Measurements from ENCODE around the gene VPS35L. TPM values are rescaled to one million over a fixed set of nuclear protein-coding genes. Genes with fewer than 3 reads are reported as not detected.
A peak's percentile ranks its signal among the peaks of the same experiment; 100 is the strongest.

VPS35L gene
- total RNA-seq, 2 experiments from 2014 or later, result 25.8 to 28.3 TPM

- Histone ChIP-seq H3K27me3 (ENCODE audit: control insufficient read depth in 1 of 2, insufficient read depth in 2 of 2, low read length in 2 of 2) (no peaks in the 10 kb centered on the region), H3K36me3 (ENCODE audit: insufficient read depth, low read length) (peaks cover 39% of the 10 kb centered on the region), H3K27ac (ENCODE audit: low read depth in 1 of 2, low read length in 2 of 2) (no peak overlapping the region), H3K4me1 (ENCODE audit: insufficient read depth, low read length) (no peaks in the 10 kb centered on the region), H3K9me3 (ENCODE audit: control insufficient read depth in 1 of 2, insufficient read depth in 1 of 2, low read length in 2 of 2) (peaks cover 0 to 5% of the 10 kb centered on the region in 2 experiments), H3K4me3 (ENCODE audit: low read length) (no peak overlapping the region)
- ChIA-PET CTCF (interaction anchor here (0.7 to 2.1 kb wide), 11 partner anchors 9 to 324 kb away, joined by 3 to 15 read pairs (median 4); partner anchors contain the start of gene VPS35L), POLR2A (interaction anchor here (0.7 to 0.9 kb wide), 2 partner anchors 301 to 303 kb away, joined by 3 read pairs; partner anchors contain the start of gene GPRC5B)
- Mint-ChIP-seq H3K4me3 (no peak overlapping the region), H3K4me1 (ENCODE audit: low read depth) (no peaks in the 10 kb centered on the region), H3K36me3 (ENCODE audit: low read depth) (peaks cover 85% of the 10 kb centered on the region), H3K9me3 (no peaks in the 10 kb centered on the region), H3K27me3 (no peaks in the 10 kb centered on the region), H3K27ac (no peak overlapping the region)
- ATAC-seq (ENCODE audit: poor library complexity) (peak; percentile 83), DNase-seq (peak in 8 of 14 experiments; percentile 7 to 65 (median 26))
- intact Hi-C loops (cut with DNase I, micrococcal nuclease), result loop anchor here (1.0 to 10.0 kb wide), 3 partner anchors 61 to 304 kb away; no protein-coding TSS in a partner anchor
- TF ChIP-seq, protein P1, sequence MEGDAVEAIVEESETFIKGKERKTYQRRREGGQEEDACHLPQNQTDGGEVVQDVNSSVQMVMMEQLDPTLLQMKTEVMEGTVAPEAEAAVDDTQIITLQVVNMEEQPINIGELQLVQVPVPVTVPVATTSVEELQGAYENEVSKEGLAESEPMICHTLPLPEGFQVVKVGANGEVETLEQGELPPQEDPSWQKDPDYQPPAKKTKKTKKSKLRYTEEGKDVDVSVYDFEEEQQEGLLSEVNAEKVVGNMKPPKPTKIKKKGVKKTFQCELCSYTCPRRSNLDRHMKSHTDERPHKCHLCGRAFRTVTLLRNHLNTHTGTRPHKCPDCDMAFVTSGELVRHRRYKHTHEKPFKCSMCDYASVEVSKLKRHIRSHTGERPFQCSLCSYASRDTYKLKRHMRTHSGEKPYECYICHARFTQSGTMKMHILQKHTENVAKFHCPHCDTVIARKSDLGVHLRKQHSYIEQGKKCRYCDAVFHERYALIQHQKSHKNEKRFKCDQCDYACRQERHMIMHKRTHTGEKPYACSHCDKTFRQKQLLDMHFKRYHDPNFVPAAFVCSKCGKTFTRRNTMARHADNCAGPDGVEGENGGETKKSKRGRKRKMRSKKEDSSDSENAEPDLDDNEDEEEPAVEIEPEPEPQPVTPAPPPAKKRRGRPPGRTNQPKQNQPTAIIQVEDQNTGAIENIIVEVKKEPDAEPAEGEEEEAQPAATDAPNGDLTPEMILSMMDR (IDR thresholded peaks at IDR 0.05), result peak; percentile 74
Observed at GRCh38 chr16:19583665-19584300, 28.3 kb downstream of the VPS35L start.

GRCh38 chr16:19588661-19589060, 33.2 kb downstream of the VPS35L start:
- intact Hi-C loops (cut with DNase I, micrococcal nuclease), result loop anchor here in 1 of 2 experiments (10.0 kb wide), 1 partner anchor 56 kb away; no protein-coding TSS in a partner anchor
- no peak overlapping the region for H3K4me3 ChIP-seq (ENCODE audit: low read length)
- no peaks in the 10 kb centered on the region for H3K27me3 ChIP-seq (ENCODE audit: control insufficient read depth in 1 of 2, insufficient read depth in 2 of 2, low read length in 2 of 2)
- Mint-ChIP-seq H3K9me3 (no peaks in the 10 kb centered on the region), H3K27ac (no peak overlapping the region), H3K4me3 (no peak overlapping the region), H3K27me3 (no peaks in the 10 kb centered on the region), H3K36me3 (ENCODE audit: low read depth) (peaks cover 75% of the 10 kb centered on the region), H3K4me1 (ENCODE audit: low read depth) (no peaks in the 10 kb centered on the region)
- H3K27ac ChIP-seq (ENCODE audit: low read depth in 1 of 2, low read length in 2 of 2), result no peak overlapping the region
- ChIA-PET POLR2A (no interaction called here), CTCF (interaction anchor here (1.1 kb wide), 1 partner anchor 298 kb away, joined by 3 read pairs; no protein-coding TSS in a partner anchor)
- no peak for DNase-seq
- H3K4me1 ChIP-seq (ENCODE audit: insufficient read depth, low read length), result no peaks in the 10 kb centered on the region
- TF ChIP-seq, protein P1 (IDR thresholded peaks at IDR 0.05), result no peak
- no peak for ATAC-seq (ENCODE audit: poor library complexity)
- H3K9me3 ChIP-seq (ENCODE audit: control insufficient read depth in 1 of 2, insufficient read depth in 1 of 2, low read length in 2 of 2), result no peaks in the 10 kb centered on the region
- peaks cover 30% of the 10 kb centered on the region for H3K36me3 ChIP-seq (ENCODE audit: insufficient read depth, low read length)

GRCh38 chr16:19589106-19589505, 33.6 kb downstream of the VPS35L start:
- Mint-ChIP-seq H3K9me3 (no peaks in the 10 kb centered on the region), H3K4me1 (ENCODE audit: low read depth) (no peaks in the 10 kb centered on the region), H3K36me3 (ENCODE audit: low read depth) (peaks cover 70% of the 10 kb centered on the region), H3K27ac (no peak overlapping the region), H3K27me3 (no peaks in the 10 kb centered on the region), H3K4me3 (no peak overlapping the region)
- H3K36me3 ChIP-seq (ENCODE audit: insufficient read depth, low read length), result peaks cover 34% of the 10 kb centered on the region
- intact Hi-C loops (cut with DNase I, micrococcal nuclease), result loop anchor here in 1 of 2 experiments (10.0 kb wide), 1 partner anchor 56 kb away; no protein-coding TSS in a partner anchor
- DNase-seq, result no peak
- H3K4me1 ChIP-seq (ENCODE audit: insufficient read depth, low read length), result no peaks in the 10 kb centered on the region
- H3K4me3 ChIP-seq (ENCODE audit: low read length), result no peak overlapping the region
- ATAC-seq (ENCODE audit: poor library complexity), result no peak
- no peaks in the 10 kb centered on the region for H3K9me3 ChIP-seq (ENCODE audit: control insufficient read depth in 1 of 2, insufficient read depth in 1 of 2, low read length in 2 of 2)
- POLR2A ChIA-PET, result no interaction called here
- no peak overlapping the region for H3K27ac ChIP-seq (ENCODE audit: low read depth in 1 of 2, low read length in 2 of 2)
- CTCF ChIA-PET, result interaction anchor here (0.5 to 1.1 kb wide), 2 partner anchors 159 to 298 kb away, joined by 3 to 4 read pairs; no protein-coding TSS in a partner anchor
- H3K27me3 ChIP-seq (ENCODE audit: control insufficient read depth in 1 of 2, insufficient read depth in 2 of 2, low read length in 2 of 2), result no peaks in the 10 kb centered on the region
- TF ChIP-seq, protein P1 (IDR thresholded peaks at IDR 0.05), result no peak

Data from CD4-positive, alpha-beta T cell (primary cell).